ENCODE data around the gene PRKG1. TPM values are rescaled to one million over a fixed set of nuclear protein-coding genes. Genes with fewer than 3 reads are reported as not detected.

PRKG1 gene
- total RNA-seq, 2 experiments from 2014 or later = not detected

DNA sequence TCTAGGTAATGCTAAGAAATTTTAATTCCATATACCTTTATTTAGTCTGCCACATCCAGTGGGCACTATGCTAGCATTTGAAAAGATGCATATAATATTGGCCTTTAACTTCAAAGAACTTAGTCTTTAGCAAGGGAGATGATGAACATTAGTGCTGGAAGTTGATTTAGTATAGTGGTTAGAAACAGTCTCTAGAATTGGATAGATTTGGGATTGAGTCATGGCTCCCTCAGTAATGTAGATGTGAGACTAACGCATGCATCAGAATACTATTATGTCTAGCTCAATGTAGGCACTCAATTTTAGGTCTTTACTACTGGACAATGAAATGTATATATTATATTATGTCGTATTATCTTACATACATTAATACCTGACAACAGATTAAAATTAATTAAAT, 1245.6 kb downstream of the PRKG1 start:
- Mint-ChIP-seq H3K4me3 (no peak overlapping the region), H3K36me3 (ENCODE audit: low read depth) (no peaks in the 10 kb centered on the region)
- CTCF ChIA-PET = no interaction called here

DNA sequence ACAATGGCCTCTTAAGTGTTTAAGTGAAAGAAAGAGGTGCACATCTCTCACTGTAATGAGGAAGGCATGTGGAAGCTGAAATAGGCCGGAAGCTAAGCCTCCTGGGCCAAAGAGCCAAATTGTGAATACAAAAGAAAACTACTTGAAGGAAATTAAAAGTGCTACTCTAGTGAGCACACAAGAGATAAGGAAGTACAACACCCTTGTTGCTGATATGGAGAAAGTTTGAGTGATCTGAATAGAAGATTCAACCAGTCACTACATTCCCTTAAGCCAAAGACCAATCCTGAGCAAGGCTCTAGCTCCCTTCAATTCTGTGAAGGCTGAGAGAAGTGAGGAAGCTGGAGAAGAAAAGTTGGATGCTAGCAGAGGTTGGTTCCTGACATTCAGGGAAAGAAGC, 1248.0 kb downstream of the PRKG1 start:
- peaks cover 4% of the 10 kb centered on the region for H3K27me3 Mint-ChIP-seq (ENCODE audit: low read depth)
- no peak for DNase-seq
- H3K9me3 Mint-ChIP-seq = peaks cover 3% of the 10 kb centered on the region
- H3K36me3 Mint-ChIP-seq (ENCODE audit: low read depth) = no peaks in the 10 kb centered on the region
- no peaks in the 10 kb centered on the region for H3K4me1 Mint-ChIP-seq (ENCODE audit: low read depth)
- intact Hi-C loops (cut with micrococcal nuclease) = no loop called here
- no peak overlapping the region for H3K4me3 Mint-ChIP-seq
- H3K27ac Mint-ChIP-seq = no peak overlapping the region
- CTCF ChIA-PET = no interaction called here

More for the DNA sequence above, 1245.6 kb downstream of the PRKG1 start:
- no peaks in the 10 kb centered on the region for H3K4me1 Mint-ChIP-seq (ENCODE audit: low read depth)
- intact Hi-C loops (cut with micrococcal nuclease) = no loop called here
- DNase-seq = no peak
- peaks cover 6% of the 10 kb centered on the region for H3K27me3 Mint-ChIP-seq (ENCODE audit: low read depth)
- no peaks in the 10 kb centered on the region for H3K9me3 Mint-ChIP-seq
- H3K27ac Mint-ChIP-seq = no peak overlapping the region

DNA sequence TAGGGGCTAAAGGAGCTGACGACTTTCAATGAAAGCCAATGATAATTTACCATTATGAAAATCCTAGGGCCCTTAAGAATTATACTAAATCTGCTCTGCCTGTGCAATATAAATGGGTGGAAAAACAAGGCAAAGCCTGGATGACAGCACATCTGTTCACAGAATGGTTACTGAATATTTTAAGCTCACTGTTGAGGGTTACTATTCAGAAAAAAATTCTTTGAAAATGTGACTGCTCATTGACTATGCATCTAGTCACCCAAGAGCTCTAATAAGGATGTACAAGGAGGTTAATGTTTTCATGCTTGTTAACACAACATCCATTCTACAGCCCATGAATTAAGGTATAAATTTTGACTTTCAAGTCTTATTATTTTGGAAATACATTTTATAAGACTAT, 1248.6 kb downstream of the PRKG1 start:
- H3K27ac Mint-ChIP-seq = no peak overlapping the region
- no peak for DNase-seq
- H3K27me3 Mint-ChIP-seq (ENCODE audit: low read depth) = peaks cover 2% of the 10 kb centered on the region
- H3K4me1 Mint-ChIP-seq (ENCODE audit: low read depth) = no peaks in the 10 kb centered on the region
- H3K4me3 Mint-ChIP-seq = no peak overlapping the region
- CTCF ChIA-PET = no interaction called here
- intact Hi-C loops (cut with micrococcal nuclease) = no loop called here
- H3K9me3 Mint-ChIP-seq = peaks cover 3% of the 10 kb centered on the region
- H3K36me3 Mint-ChIP-seq (ENCODE audit: low read depth) = no peaks in the 10 kb centered on the region

DNA sequence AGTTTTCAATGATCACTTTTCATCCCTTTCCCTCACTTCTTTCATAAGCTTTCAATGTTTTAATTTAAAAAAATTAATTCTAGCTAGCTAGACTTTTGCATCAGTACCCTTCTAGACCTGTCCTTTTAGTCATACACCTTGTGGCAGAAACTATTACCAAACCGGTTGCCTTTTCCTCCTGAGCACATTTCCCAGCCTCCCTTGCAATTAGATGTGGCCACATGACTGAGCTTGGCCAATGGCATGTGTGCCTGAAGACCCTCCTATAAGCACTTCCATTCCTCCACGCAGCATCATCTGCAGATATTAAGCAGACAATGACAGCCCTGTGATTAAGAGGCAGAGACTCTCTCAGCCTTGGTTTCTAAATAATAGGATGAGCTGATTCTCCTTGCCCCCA, 1252.1 kb downstream of the PRKG1 start:
- H3K9me3 Mint-ChIP-seq = peaks cover 4% of the 10 kb centered on the region
- no peak for DNase-seq
- no peak overlapping the region for H3K4me3 Mint-ChIP-seq
- H3K4me1 Mint-ChIP-seq (ENCODE audit: low read depth) = no peaks in the 10 kb centered on the region
- CTCF ChIA-PET = no interaction called here
- no peaks in the 10 kb centered on the region for H3K36me3 Mint-ChIP-seq (ENCODE audit: low read depth)
- H3K27ac Mint-ChIP-seq = no peak overlapping the region
- H3K27me3 Mint-ChIP-seq (ENCODE audit: low read depth) = peaks cover 2% of the 10 kb centered on the region
- intact Hi-C loops (cut with micrococcal nuclease) = no loop called here

DNA sequence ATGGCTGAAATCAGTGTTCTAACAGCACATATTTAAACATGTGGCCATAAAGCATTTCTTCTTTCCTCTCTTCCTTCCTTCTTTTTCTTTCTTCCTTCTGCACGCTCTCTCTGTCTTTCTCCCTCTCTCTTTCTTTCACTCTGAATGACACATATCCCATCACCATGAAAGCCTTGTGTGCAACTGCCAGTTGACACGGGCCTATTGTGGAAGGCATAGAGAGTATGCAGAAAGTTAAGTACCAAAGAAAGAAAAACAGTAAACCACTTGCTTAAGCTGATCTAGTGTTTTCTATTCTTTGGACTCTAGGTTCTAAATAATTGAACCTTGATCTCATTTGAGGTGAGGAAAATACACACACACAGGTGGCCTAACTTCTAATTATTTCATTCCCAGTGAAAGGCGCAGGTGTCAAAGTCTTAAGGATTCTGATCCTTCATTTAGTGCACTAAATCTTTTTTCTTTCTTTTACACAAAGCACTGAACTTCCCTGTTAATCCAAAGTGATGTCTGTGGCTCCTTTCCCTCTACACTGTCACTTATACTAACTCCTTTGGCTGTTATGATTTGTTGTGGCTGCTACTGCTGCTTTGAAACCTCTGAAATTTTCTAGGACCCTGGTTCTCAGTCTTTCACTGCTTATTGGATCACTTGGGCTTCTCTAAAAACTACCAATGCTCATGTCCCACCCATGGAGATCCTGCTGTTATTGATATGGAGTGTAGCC, 1257.5 kb downstream of the PRKG1 start:
- no peaks in the 10 kb centered on the region for H3K4me1 Mint-ChIP-seq (ENCODE audit: low read depth)
- intact Hi-C loops (cut with micrococcal nuclease) = no loop called here
- CTCF ChIA-PET = no interaction called here
- H3K27me3 Mint-ChIP-seq (ENCODE audit: low read depth) = no peaks in the 10 kb centered on the region
- no peak for DNase-seq
- no peak overlapping the region for H3K27ac Mint-ChIP-seq
- no peak overlapping the region for H3K4me3 Mint-ChIP-seq
- H3K9me3 Mint-ChIP-seq = peaks cover 2% of the 10 kb centered on the region
- no peaks in the 10 kb centered on the region for H3K36me3 Mint-ChIP-seq (ENCODE audit: low read depth)

DNA sequence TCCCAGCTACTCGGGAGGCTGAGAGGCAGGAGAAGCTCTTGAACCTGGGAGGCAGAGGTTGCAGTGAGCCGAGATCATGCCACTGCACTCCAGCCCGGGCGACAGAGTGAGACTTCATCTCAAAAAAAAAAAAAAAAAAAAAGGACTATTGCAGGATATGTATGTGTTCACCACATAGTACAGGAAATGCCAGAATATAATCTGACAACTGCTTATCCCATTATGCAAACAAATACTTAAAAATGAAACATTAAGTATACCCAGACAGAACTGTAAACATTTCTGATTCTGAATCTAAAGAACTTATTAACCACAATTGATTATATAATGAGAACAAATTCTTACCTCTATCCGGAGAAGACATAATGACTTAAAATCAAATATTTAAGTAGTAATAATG, 1258.5 kb downstream of the PRKG1 start:
- no peaks in the 10 kb centered on the region for H3K27me3 Mint-ChIP-seq (ENCODE audit: low read depth)
- H3K27ac Mint-ChIP-seq = no peak overlapping the region
- no peak for DNase-seq
- peaks cover 2% of the 10 kb centered on the region for H3K9me3 Mint-ChIP-seq
- no peaks in the 10 kb centered on the region for H3K36me3 Mint-ChIP-seq (ENCODE audit: low read depth)
- no peaks in the 10 kb centered on the region for H3K4me1 Mint-ChIP-seq (ENCODE audit: low read depth)
- H3K4me3 Mint-ChIP-seq = no peak overlapping the region
- intact Hi-C loops (cut with micrococcal nuclease) = no loop called here
- CTCF ChIA-PET = no interaction called here

DNA sequence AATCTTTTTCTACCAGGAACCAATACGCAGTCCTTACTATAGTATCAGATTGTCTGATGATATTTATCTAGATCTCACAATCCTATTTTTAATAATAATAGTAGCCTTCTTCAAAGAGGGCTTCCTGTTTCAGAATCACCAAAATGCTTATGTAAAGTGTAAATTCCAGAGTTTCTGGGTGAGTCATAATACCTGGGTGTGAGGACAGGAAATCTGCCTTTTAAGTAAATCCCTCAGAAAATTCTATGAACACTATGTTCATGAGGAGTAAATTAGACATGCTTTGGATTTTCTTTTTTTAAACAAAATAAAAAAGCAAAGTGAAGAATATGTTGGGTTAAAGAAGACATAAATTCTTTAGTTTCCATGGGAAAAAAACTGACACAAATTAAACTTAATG, 1260.3 kb downstream of the PRKG1 start:
- no peaks in the 10 kb centered on the region for H3K36me3 Mint-ChIP-seq (ENCODE audit: low read depth)
- no peaks in the 10 kb centered on the region for H3K9me3 Mint-ChIP-seq
- no peaks in the 10 kb centered on the region for H3K4me1 Mint-ChIP-seq (ENCODE audit: low read depth)
- CTCF ChIA-PET = no interaction called here
- H3K27me3 Mint-ChIP-seq (ENCODE audit: low read depth) = no peaks in the 10 kb centered on the region
- no peak overlapping the region for H3K4me3 Mint-ChIP-seq
- DNase-seq = no peak
- H3K27ac Mint-ChIP-seq = no peak overlapping the region
- intact Hi-C loops (cut with micrococcal nuclease) = no loop called here

DNA sequence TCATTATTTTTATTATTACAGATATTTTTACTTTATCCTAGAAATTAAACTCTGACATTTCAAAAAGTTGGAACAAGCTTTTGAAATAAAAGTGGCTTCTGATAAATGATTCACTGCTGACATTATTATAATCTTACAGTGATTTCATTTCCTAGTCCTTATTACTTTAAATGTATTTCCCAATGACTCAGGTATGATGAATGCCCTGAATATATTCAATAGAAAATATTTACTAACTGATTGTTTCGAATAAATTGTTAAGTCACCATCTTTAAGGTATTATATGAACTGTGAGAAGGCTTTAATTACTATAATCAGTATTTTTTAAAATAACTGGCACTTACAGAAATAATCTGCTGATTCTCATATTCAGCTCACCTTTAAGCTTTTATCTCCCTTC, 1261.4 kb downstream of the PRKG1 start:
- CTCF ChIA-PET = interaction anchor here (0.6 kb wide), 1 partner anchor 59 kb away, joined by 3 read pairs; no protein-coding TSS in a partner anchor
- no peak overlapping the region for H3K27ac Mint-ChIP-seq
- DNase-seq = no peak
- no peaks in the 10 kb centered on the region for H3K4me1 Mint-ChIP-seq (ENCODE audit: low read depth)
- H3K27me3 Mint-ChIP-seq (ENCODE audit: low read depth) = no peaks in the 10 kb centered on the region
- intact Hi-C loops (cut with micrococcal nuclease) = no loop called here
- no peak overlapping the region for H3K4me3 Mint-ChIP-seq
- H3K9me3 Mint-ChIP-seq = no peaks in the 10 kb centered on the region
- no peaks in the 10 kb centered on the region for H3K36me3 Mint-ChIP-seq (ENCODE audit: low read depth)

DNA sequence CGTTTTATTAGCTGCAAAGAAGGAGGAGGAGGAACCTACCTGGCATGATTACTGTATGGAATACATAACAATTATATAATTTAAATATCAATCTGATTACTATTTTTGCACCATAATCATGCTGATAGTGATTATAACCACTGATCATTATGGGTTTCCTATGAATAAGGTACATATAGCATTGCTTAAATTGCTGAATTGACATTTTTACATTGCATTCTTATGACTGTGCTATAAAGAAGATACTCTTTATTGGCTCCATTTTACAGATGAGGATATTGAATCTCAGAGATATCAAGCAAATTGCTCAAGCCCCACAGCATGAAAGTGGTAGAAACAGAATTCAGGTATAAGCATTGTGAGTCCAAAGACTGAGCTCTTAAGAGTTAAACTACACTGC, 1262.9 kb downstream of the PRKG1 start:
- Mint-ChIP-seq H3K4me1 (ENCODE audit: low read depth) (no peaks in the 10 kb centered on the region), H3K36me3 (ENCODE audit: low read depth) (no peaks in the 10 kb centered on the region), H3K27ac (no peak overlapping the region), H3K9me3 (no peaks in the 10 kb centered on the region), H3K4me3 (no peak overlapping the region), H3K27me3 (ENCODE audit: low read depth) (no peaks in the 10 kb centered on the region)
- CTCF ChIA-PET = interaction anchor here (0.8 kb wide), 1 partner anchor 30 kb away, joined by 3 read pairs; no protein-coding TSS in a partner anchor
- DNase-seq = no peak
- intact Hi-C loops (cut with micrococcal nuclease) = no loop called here

DNA sequence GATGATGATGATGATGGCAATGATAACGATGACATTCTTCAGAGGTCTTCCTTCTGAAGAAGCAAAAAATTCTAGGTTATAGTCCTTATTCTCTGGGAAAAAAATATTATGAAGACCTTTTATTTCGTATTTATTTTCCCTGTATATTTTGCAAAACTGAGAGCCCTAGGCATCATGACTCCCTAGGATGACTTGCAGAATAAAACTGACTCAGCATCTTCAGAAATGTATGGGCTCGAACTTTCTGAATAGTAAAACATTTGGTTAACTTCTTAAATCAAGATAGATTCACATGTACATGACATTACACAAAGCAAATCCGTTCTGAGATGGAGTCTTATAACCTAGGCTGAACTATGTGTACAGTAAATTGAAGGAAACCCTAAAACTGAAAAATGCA, 1269.2 kb downstream of the PRKG1 start:
- no peaks in the 10 kb centered on the region for H3K36me3 Mint-ChIP-seq (ENCODE audit: low read depth)
- no peaks in the 10 kb centered on the region for H3K9me3 Mint-ChIP-seq
- CTCF ChIA-PET = no interaction called here
- no peaks in the 10 kb centered on the region for H3K27me3 Mint-ChIP-seq (ENCODE audit: low read depth)
- DNase-seq = no peak
- no peak overlapping the region for H3K4me3 Mint-ChIP-seq
- intact Hi-C loops (cut with micrococcal nuclease) = no loop called here
- H3K27ac Mint-ChIP-seq = no peak overlapping the region
- no peaks in the 10 kb centered on the region for H3K4me1 Mint-ChIP-seq (ENCODE audit: low read depth)

DNA sequence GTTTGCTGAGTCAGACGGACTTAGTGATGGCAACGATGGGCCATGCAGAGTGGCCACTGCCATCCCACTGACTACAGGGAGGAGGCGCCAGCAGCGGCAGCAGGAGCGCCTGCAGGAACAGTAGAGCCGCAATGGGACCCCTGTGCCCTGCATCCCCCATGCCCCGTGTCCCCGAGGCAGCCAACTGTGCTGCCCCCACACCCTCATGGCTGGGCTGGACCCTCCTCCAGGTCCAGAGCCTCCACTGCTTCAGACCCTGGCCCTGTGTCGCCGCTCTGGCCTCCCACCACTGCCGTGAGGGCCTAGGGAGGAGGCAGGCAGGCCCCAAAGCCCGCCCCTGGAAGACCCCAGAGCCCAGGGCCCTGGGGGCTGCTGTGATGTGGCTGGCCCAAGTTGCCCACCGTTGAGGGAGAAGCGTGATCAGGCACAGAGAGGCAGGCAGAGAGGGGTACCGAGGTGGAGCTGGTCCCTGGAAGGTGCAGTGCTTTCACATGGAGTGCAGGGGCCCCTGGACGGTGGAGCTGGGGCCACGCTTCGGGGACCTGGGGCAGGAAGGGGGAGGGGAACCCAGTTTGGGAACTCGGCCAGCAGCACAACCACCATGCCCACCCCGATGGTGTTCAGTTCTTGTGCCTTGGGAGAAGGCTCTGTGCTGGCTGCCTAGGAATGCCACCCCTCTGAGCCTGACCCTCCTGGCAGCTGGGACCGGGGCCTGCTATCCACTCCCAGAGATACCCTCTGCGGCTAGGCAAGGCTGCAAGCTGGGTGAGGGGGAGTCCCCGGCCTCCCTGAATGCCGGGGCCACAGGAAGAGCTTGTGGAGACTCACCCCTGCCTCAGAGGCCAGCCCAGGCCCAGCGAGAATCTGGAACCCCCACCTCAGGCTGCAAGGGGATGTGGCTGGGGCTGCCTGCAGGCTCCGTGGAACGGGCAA, 1272.4 kb downstream of the PRKG1 start:
- Mint-ChIP-seq H3K4me3 (no peak overlapping the region), H3K36me3 (ENCODE audit: low read depth) (no peaks in the 10 kb centered on the region), H3K9me3 (no peaks in the 10 kb centered on the region), H3K27ac (no peak overlapping the region), H3K4me1 (ENCODE audit: low read depth) (no peaks in the 10 kb centered on the region), H3K27me3 (ENCODE audit: low read depth) (no peaks in the 10 kb centered on the region)
- no peak for DNase-seq
- intact Hi-C loops (cut with micrococcal nuclease) = no loop called here
- CTCF ChIA-PET = no interaction called here

DNA sequence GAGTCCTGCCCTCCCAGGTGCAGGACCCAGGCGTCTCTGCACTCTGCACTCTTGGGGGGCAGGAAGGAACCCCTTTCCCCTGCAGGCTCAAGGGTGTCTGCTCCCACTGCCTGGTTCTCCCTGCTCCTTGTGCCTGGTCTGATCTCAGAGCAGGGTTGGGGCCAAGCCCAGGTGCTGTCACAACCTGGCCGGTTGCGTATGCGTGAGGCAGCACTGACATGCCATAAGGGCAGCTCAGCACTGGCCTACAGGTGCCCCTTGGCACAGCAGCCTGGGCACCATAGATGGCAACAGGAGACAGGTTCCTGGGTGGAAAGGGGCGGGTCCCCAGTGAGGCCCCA, 1273.0 kb downstream of the PRKG1 start:
- Mint-ChIP-seq H3K9me3 (no peaks in the 10 kb centered on the region), H3K27me3 (ENCODE audit: low read depth) (no peaks in the 10 kb centered on the region), H3K4me1 (ENCODE audit: low read depth) (no peaks in the 10 kb centered on the region), H3K27ac (no peak overlapping the region), H3K4me3 (no peak overlapping the region), H3K36me3 (ENCODE audit: low read depth) (no peaks in the 10 kb centered on the region)
- intact Hi-C loops (cut with micrococcal nuclease) = no loop called here
- CTCF ChIA-PET = no interaction called here
- DNase-seq = no peak

Data from activated naive CD4-positive, alpha-beta T cell treated with anti-CD3 and anti-CD28 coated beads for 36 hours (primary cell).